Thyroid gland (tissue), 4 donors: ENCODE measurements around the gene CRAT.

Experiments
- CTCF ChIP-seq, 6 experiments: fragments of 200-600 bp in 3 of 6; fragments of 450-650 bp in 3 of 6; sonication (generic) in 3 of 6; IDR thresholded peaks; one replicate each; pipeline ENCODE4 v1.5.1; 2016 to 2019; ENCODE audit warnings: antibody characterized with exemption in 6 of 6, mild to moderate bottlenecking in 2 of 6, inconsistent platforms in 1 of 6, moderate library complexity in 1 of 6
- POLR2A ChIP-seq, 2 donors: fragments of 450-650 bp; IDR thresholded peaks; one replicate each; pipeline ENCODE4 v1.6.1; 2017; ENCODE audit warnings: antibody characterized with exemption in 2 of 2, mild to moderate bottlenecking in 2 of 2, moderate library complexity in 1 of 2

GRCh38 chr9:129100383-129101169, 10.0 kb downstream of the CRAT start:
- TF ChIP-seq CTCF (IDR thresholded peaks at IDR 0.05) = no peak
- no peak for TF ChIP-seq POLR2A (IDR thresholded peaks at IDR 0.05)
